ENCODE measurements around the gene ANAPC2.
"Not testable (repeated sequence)": the region's sequence is repeated elsewhere in the genome, so short reads cannot be mapped to it uniquely, and the experiment has no call there.

Gene ANAPC2

DNA sequence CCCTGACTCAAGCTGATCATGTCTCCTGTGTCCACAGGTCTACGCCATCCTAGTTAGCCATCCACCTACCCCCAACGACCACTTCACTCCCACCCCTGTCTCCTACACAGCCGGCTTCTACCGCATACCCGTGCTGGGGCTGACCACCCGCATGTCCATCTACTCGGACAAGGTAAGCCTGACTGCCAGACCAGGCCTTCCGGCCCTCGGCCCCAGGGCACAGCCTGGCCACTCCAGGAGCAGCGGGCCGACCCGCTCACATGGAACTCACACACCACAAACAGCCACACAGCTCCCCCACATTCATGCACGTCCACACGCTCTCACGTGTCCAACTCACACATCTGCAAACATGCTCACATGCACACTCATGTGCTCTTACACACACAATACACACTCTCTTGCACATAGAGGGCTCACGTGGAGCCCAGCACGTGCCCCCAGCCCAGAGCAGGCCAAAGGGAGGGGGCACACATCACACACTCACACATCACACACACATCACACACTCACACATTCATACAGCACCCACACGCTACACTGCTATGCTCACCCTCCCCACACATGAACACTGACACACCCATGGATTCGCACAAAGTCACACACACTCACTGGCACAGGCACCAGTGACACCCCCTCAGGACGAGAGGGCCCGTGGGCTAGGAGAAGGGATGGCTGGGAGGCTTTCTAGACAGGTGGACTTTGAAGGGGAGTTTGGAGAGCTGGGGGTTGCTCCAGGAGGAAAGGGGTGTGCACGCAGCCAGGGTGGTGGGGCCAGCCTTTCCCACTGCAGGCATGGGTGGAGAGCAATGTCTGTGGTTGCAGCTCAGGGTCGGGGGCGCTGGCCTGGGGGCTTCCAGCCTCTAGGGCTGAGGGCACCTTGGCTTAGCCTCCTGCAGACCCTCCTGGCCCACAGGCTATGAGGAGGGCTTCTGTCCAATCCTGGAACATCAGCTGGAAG is 46.1 kb downstream of the ANAPC2 start:
- no peak for DNase-seq

DNA sequence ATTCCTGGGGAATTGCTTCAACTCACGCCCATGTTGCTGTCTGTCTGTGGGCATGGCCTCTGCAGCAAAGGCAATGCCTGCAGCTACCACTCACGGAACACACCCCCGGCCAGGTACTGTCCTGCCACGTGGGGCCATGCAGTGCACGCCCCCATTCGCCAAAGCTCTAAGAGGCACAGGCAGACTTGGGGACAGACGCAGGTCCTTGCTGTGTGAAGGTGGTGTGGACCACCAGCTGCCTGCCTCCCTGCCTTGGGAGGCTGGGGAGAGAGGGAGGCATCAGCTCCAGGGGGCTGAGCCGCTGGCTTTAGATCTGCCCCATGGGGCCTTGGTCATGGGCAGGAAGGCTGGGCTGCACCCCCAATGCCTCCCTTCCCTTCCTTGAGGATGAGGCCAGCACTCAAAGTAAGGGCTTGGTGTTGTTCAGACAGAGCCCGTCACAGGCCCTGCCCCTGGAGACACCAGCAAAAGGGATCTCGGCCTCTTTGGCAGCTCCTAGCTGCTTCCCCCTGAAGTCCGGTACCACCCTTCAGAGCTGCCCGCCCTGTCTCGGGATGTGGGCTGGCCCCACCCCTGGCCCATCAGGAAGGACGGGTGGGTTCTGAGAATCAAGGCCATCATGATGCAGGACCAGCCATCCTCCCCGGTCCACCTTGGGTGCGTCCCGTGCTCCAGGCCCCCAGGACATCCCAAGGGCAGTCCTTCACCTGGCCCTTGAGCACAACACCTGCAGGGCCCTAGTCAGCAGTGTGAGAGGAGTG is 47.1 kb downstream of the ANAPC2 start:
- no peak for DNase-seq

DNA sequence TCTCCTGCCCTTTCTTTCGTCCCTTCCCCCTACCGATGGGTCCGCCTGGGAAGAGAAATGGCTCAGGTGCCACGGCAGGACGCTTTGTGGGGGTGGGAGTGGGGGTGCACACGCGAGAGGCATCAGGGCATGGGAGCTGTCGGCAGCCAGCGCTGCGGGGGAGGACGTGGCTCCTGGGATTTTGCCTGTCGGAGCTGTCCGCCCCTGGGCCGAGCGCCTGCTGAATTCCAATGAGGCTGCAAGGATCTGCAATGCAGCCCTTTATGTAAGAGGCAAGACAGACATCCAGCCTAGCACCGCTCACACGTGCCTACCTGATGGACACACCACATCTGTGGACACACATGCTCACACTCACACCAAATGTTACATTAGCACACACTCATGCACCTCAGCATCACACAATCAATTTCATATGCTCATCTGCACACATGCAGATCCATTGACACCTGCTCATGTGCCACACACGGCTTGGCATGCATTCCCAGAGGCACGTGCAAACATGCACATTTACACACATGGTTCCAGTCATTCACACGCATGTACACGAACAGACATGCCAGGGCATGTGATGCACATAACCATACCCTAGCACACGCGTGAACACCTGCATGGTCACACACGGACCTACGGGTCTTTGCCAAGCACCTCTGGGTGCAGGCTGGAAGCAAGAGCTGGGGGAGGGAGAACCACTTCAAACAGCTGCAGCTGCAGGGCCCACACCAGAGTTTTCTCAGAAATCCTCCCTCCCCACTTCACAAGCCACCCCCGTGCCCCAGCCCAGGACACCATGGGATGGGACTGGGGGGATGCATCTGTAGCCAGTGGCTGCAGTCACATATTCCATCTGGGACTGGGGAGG is 48.0 kb downstream of the ANAPC2 start:
- DNase-seq = no peak

DNA sequence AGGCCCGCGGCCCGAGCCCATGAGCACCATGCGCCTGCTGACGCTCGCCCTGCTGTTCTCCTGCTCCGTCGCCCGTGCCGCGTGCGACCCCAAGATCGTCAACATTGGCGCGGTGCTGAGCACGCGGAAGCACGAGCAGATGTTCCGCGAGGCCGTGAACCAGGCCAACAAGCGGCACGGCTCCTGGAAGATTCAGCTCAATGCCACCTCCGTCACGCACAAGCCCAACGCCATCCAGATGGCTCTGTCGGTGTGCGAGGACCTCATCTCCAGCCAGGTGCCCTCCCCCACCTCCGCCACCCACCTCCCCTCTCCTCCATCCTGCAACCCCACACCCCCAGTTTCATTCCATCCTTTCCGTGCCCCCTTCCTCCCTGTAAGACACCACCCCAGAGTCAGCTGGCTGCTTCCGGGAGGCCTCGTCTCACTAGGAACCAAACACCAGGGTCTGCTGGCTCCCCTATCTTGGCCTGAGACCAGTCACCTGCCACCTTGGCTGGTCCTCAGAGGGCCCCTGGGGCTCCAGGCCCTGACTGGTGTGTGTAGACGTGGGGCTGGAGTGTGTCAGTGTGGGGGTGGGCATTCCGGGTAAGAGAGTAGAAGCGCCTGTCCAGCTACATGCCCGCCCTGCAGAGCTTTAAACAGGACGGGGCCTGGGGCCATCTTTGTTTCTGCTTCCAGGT is 48.8 kb downstream of the ANAPC2 start:
- DNase-seq = no peak

DNA sequence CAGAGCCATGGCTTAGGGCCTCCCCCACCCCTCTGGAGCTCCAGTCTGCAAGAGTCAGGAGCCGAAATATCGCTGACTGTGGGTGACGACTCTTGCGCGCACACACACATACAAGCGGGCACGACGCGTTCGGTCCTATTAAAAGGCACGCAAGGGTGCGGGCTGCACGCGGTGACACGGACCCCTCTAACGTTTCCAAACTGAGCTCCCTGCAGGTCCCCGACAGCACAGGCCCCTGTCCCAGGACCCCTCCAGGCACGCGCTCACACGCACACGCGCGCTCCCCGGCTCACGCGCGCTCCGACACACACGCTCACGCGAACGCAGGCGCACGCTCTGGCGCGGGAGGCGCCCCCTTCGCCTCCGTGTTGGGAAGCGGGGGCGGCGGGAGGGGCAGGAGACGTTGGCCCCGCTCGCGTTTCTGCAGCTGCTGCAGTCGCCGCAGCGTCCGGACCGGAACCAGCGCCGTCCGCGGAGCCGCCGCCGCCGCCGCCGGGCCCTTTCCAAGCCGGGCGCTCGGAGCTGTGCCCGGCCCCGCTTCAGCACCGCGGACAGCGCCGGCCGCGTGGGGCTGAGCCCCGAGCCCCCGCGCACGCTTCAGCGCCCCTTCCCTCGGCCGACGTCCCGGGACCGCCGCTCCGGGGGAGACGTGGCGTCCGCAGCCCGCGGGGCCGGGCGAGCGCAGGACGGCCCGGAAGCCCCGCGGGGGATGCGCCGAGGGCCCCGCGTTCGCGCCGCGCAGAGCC is 49.5 kb downstream of the ANAPC2 start, which contains the start of gene GRIN1:
Gene GRIN1 (plus strand): TSS at position 433 of the 746 bp plus-strand sequence. CDS start 333 bp downstream, outside the sequence.
- peak; percentile 6 to 27 for DNase-seq

DNA sequence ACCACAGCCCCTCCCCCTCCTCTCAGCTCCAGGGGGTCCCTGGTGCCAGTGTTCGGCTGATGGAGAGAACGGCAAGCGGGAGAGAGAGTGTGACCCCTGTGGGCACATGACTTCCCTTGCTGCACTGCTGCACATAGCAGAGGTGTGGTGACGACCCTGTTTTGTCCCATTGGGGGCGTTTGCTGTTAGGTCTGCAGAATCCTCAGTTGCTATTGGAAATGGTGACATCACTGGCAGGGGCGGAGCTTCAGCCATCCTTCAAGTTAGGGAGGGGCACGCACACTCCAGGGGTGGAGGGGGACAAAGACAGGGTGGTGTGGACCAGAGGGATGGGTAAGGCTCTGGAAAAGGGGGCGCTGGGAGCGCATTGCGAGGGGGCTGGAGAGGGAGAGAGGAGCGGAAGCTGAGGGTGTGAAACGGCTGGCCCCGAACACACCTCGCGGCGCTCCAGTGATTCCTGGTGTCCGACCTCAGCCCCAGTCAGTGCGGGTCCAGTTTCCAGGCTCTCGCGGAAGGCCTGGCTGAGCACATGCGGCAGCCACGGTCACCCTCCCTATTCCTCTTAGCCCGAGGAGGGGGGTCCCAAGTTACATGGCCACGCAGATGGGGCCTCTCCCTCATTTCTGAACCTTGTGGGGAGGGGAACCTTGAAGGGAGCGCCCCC is 50.2 kb downstream of the ANAPC2 start:
- no peak for DNase-seq

DNA sequence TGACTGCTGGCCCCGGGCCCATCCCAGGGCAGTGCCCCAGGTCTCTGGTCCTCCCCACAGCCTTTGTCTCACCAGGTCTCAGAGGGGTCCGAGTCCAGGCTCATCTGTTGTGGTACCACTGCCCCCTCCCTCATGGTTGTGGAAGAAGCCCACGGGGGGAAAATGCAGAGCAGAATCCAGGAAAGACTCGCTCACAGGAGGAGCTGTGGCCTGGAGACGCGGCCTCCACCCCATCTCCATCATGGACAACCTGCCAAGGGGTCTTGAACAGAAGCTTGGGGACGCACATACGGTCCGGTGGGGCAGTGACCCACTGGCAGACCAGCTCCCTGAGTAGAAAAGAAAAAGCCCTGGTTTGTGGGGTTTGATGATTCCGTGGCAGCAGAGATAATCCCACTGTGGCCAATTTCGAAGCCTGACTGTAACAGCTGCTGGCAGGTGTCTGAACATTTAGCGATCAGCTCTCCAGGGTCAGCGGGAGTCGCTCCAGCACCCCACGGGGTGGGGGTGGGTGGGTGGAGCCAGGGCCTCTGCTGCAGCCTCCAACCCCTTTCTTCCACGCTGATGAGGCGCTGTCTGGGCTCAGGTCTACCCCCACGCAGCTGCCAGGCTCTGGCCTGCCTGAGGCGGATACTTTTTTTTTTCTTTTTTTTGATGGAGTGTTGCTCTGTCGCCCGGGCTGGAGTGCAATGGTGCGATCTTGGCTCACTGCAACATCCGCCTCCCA is 51.3 kb downstream of the ANAPC2 start:
- DNase-seq = no peak

DNA sequence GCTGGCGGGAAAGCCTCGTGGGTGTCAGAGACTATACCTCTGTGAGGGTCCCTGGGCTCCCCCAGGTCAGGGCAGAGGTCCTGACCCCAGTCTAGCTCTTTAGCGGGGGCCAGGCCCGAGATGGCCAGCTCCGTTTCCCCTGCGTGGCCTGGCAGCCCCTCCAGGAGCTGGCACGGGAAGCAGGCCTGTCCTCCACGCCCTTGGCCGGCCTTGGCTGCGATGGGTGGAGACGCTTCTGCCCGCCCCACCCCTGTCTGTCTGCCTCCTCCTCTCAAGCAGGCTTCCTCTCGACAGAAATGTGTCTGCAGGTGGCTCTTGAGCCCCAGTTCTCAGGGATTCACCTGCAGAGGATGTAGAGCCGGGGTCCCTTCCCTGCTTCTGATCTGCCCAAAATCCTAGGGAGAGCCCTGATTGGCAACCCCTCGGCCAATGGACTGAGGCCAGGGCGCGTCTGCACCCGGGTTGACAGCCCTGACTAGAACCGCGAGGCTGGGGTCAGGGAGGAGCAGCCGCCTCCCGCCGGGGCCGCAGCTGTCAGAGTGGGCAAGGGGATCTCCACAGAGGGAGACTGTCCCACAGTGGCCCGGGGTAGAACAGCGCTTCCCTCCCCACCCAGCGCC is 52.0 kb downstream of the ANAPC2 start:
- DNase-seq = no peak

DNA sequence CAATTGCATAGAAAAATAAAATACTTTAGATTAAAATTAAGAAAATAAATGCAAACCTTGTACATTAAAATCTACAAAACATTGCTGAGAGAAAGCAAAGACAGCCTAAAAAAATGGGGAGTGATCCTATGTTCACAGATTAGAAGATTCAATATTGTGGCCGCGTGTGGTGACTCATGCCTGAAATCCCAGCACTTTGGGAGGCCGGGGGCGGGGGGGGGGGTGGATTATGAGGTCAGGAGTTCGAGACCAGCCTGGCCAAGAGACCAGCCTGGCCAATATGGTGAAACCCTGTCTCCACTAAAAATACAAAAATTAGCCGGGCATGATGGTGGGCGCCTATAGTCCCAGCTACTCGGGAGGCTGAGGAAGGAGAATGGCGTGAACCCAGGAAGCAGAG is 53.2 kb downstream of the ANAPC2 start:
- DNase-seq = not testable (repeated sequence)

DNA sequence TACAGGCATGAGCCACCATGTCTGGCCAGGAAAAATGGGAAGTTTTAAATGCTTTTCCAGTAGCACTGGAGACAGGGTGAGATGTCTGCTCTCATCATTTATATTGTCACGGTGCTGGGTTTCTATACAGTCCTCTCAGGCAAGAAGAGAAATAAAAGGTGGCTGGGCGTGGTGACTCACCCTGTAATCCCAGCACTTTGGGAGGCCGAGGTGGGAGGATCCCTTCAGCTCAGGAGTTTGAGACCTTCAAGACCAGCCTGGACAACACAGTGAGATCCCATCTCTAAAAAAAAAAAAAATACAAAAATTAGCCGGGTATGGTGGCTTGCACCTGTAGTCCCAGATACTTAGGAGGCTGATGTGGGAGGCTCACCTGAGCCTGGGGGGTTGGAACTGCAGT is 54.2 kb downstream of the ANAPC2 start:
- no peak for DNase-seq

DNA sequence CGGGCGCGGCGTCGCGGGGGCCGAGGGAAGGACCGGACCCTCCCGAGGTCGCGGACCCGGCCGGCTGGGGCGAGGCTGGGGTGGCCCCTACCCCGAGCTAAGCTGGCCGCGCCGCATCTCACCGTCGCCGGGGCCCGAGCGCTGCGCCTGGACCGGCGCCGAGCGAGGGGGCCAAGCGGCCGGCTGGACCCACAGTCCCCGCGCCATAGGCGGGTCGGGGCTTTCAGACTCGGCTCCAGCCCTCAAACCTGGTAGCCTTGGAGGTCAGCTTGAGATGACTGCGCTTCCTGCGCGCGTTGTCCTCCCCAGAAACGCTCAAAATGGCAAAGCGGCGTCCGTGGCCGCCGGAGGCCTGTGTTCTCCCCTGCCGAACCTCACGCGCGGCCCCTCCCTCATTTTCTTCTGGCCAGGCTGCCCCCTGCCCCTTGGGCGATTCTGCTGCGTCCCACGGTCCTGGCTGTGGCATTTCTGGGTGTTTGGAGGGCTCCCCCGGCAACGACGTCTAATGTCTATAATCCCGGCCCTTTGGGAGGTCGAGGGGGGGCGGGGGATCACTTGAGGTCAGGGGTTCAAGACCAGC is 58.1 kb downstream of the ANAPC2 start:
- no peak for DNase-seq

DNA sequence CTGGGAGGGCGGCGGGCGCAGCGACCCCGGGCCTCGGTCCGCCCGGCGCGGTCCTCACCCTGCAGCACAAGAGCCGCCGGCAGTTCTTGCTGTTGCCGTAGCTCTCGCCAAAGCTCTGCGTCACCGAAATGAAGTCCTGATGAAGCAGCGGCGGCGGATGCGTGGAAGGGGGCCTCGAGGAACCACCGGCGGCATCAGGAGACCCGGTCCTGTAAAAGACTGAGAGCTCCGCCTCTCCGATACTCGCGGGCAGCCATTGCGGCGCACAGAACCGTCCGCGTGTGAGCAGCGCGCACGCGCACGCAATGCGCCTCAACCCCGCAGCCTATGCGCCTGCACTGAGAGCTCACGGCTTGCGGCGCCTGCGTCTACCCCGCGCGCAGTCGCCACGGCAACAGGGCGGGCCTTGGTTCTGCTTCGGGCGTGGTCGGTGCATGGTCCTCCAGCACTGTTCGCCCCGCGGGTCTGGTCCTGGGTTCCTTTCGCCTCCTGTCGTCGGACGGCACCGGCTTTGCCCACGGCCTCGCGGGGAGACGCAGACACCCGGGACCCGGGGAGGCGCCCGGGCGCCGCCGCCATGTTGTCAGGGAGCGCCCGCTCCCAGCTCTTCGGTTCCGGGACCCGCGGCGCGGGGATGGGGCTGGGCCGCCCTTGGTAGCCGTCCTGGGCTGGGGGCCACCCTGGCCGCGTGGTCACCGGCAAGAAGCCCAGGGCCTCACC is 58.7 kb downstream of the ANAPC2 start:
- DNase-seq = peak; percentile 89 to 92

DNA sequence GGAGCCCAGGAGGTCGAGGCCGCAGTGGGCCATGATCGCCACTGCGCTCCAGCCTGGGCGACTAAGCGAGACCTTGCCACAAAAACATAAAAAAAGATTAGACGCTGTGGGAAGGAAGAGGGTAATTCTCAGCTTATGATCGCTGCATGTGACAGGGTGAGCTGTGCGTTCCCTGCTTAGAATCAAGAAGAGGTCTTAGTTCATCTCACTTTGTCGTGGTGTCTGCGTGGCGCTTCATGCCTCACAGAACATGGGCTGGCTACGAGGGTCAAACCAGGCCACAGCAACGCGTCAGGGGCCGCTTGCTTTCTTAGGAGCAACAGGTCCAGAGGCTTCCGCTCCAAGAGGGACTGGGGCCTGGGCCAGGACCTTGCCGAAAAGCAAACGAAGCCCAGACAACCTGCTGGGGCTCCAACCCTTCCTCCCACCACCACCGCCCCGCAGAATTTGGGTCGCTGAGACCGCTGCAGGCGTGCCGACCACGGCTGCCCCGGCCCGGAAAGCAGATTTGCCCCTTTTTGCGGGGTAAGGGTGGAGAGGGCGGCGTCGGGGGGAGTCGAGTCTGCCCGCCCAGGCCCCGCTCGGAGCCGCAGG is 59.4 kb downstream of the ANAPC2 start:
- peak in 1 of 2 donors; percentile 23 for DNase-seq

DNA sequence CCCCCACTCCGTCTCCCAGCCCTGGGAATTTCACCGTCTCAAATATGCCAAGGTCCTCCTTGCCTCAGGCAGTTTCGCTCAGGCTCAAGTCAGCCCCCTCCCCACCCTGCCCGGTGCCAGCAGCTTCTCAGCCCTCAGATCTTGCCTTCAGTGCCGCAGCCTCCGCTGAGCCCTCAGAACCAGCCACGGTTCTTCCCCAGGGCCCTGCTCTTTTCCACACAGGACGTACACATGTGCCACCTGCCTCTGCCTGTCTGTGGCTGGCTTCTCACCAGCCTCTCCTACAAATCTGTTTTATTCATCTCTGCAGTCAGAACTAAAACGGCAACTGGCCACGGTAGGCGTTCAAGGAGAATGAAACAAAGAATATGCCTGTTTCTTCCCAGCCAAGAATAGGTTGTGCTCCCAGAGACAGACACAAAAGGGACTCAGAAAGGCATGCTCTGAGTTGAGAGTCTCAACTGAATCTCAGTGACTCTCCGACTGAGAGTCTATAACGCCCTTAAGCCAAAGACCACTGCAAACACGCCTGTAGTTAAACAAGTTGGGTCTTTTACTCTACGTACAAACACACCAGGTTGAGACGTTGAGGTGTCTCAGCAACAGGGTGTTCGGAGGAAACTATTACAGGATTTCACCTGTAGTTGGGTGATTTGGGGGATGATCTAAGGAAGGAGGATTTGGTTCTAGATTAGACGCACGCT is 60.0 kb downstream of the ANAPC2 start:
- DNase-seq = peak in 1 of 2 donors; percentile 19

DNA sequence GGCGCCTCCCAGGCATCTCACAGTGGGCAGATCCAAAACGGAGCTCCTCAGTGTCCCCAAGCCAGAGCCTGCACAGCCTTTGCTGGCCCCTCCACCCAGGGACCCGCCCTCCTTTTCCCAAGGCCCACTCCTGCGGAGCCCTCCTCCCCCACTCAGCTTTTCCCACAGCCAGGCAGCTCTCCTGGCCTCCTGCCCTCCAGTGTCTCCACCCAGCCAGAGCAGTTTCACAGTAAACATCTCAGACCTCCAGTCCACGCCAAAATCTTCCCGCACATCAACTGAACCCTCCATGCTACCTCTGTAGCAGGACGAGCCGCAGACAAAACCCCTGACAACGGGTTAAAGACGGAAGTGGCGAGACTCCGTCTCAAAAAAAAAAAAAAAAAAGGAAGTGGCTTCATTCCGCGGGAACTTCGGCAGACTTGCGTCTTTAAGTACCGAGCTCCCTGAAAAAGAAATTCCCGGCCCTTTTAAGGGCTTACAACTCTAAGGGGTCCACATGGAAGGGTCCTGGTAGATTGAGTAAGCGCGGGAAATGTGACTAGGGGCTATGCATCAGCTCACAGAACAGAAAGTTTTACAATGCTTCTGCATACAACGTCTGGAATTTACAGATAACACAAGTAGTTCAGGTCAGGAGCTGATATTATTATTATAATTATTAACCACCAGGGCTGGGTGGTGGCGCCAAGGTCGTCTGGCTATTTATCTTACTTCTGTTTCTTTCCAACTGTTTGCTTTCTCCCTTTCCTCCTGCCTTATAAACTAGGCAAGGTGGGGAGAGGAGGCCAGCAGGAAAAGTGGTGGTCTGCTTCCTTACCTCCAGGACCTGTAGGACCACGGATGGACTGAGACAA is 60.8 kb downstream of the ANAPC2 start:
- DNase-seq = peak; percentile 48 to 58

DNA sequence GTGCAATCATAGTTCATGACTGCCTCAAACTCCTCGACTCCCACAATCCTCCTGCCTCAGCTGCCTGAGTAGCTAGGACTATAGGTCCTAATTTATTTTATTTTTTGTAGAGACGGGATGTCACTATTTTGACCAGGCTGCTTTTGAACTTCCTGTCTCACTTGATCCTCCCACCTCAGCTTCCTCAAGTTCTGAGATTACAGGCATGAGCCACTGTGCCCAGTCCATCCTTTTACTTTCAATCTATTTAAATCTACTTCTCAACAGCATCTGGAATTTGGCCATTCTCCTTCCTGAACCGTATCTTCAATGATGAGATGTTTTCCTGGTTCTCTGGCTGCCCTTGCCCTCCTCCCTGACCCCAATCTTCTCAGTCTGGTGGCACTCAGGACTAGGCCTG is 61.6 kb downstream of the ANAPC2 start:
- no peak for DNase-seq
